CD14-positive monocyte (primary cell): ENCODE measurements around the gene ITGAV. TPM values are rescaled to one million over a fixed set of nuclear protein-coding genes. Genes with fewer than 3 reads are reported as not detected.

ENCODE experiments used
- DNase-seq, 3 donors: peaks; one replicate each; pipeline ENCODE4 v3.0.0-alpha.2; 2011 to 2022
- H2AFZ ChIP-seq: 2 replicates; pipeline ENCODE4 v1.6.0; 2012; ENCODE audit warnings: mild to moderate bottlenecking, low read depth, low read length, inconsistent platforms; ENCODE audit not compliant: insufficient read depth, poor library complexity, severe bottlenecking
- H3K27ac ChIP-seq, 2 donors: 1 replicate in 1 of 2; 2 replicates in 1 of 2; pipeline ENCODE4 v1.5.1; 2012 to 2013; ENCODE audit warnings: low read length in 2 of 2, control low read depth in 1 of 2, inconsistent platforms in 1 of 2, low read depth in 1 of 2, mild to moderate bottlenecking in 1 of 2
- H3K27me3 ChIP-seq, 2 donors: one replicate each; pipeline versions ENCODE4 v1.6.0 to v1.6.1; 2011 to 2013; ENCODE audit warnings: low read length in 2 of 2; ENCODE audit not compliant: control insufficient read depth in 2 of 2, insufficient read depth in 2 of 2
- H3K36me3 ChIP-seq, 2 donors: replicated peaks in 1 of 2; 1 replicate in 1 of 2; 2 replicates in 1 of 2; pipeline versions ENCODE4 v1.5.1 to v1.6.1; 2012 to 2013; ENCODE audit warnings: low read length in 2 of 2, control low read depth in 1 of 2, inconsistent platforms in 1 of 2, mild to moderate bottlenecking in 1 of 2; ENCODE audit not compliant: insufficient read depth in 2 of 2, control insufficient read depth in 1 of 2
- H3K4me1 ChIP-seq, 2 donors: 1 replicate in 1 of 2; 2 replicates in 1 of 2; pipeline versions ENCODE4 v1.5.1 to v1.6.1; 2012 to 2013; ENCODE audit warnings: low read length in 2 of 2, control low read depth in 1 of 2, inconsistent platforms in 1 of 2, mild to moderate bottlenecking in 1 of 2, moderate library complexity in 1 of 2; ENCODE audit not compliant: insufficient read depth in 2 of 2, control insufficient read depth in 1 of 2
- H3K4me2 ChIP-seq: replicated peaks from 2 replicates; pipeline ENCODE3; 2012; ENCODE audit warnings: low read length, moderate library complexity, mild to moderate bottlenecking; ENCODE audit not compliant: poor library complexity, severe bottlenecking; ENCODE audit errors: extremely low read depth
- H3K4me3 ChIP-seq, 3 experiments: fragments of 200-600 bp in 1 of 3; sonication (generic) in 1 of 3; replicated peaks in 1 of 3; 1 replicate in 2 of 3; 2 replicates in 1 of 3; pipeline ENCODE4 v1.5.1; 2011 to 2013; ENCODE audit warnings: low read length in 3 of 3, mild to moderate bottlenecking in 3 of 3, control low read depth in 2 of 3, low read depth in 2 of 3, inconsistent platforms in 1 of 3, moderate library complexity in 1 of 3
- H3K79me2 ChIP-seq: 2 replicates; pipeline ENCODE4 v1.6.0; 2012; ENCODE audit warnings: mild to moderate bottlenecking, control low read depth, inconsistent platforms, low read length, moderate library complexity; ENCODE audit not compliant: insufficient read depth
- H3K9ac ChIP-seq: 2 replicates; pipeline ENCODE4 v1.6.0; 2017; ENCODE audit warnings: low read length, mild to moderate bottlenecking; ENCODE audit not compliant: insufficient read depth, poor library complexity, severe bottlenecking
- H3K9me3 ChIP-seq, 2 donors: replicated peaks in 1 of 2; 1 replicate in 1 of 2; 2 replicates in 1 of 2; pipeline versions ENCODE4 v1.5.1 to v1.6.1; 2012 to 2013; ENCODE audit warnings: low read length in 2 of 2, control low read depth in 1 of 2; ENCODE audit not compliant: control insufficient read depth in 1 of 2, insufficient read depth in 1 of 2
- H4K20me1 ChIP-seq: 2 replicates; pipeline ENCODE4 v1.6.0; 2012; ENCODE audit warnings: mild to moderate bottlenecking, low read length, control low read depth, moderate library complexity; ENCODE audit not compliant: insufficient read depth
- H3K27ac Mint-ChIP-seq, 7 donors: one replicate each; pipeline ENCODE4 v1.8.0; 2020; ENCODE audit warnings: mild to moderate bottlenecking in 7 of 7, mixed read lengths in 7 of 7, moderate library complexity in 6 of 7, inconsistent platforms in 2 of 7
- H3K27me3 Mint-ChIP-seq, 3 donors: one replicate each; pipeline ENCODE4 v1.8.0; 2021 to 2022; ENCODE audit warnings: low read depth in 3 of 3, mild to moderate bottlenecking in 3 of 3, mixed read lengths in 3 of 3, moderate library complexity in 3 of 3, inconsistent platforms in 1 of 3
- H3K36me3 Mint-ChIP-seq, 2 donors: one replicate each; pipeline ENCODE4 v1.8.0; 2020; ENCODE audit warnings: mixed read lengths in 2 of 2, inconsistent platforms in 1 of 2, mild to moderate bottlenecking in 1 of 2
- H3K4me1 Mint-ChIP-seq: one replicate; pipeline ENCODE4 v1.8.0; 2020; ENCODE audit warnings: mild to moderate bottlenecking, mixed read lengths
- H3K4me3 Mint-ChIP-seq, 2 donors: one replicate each; pipeline ENCODE4 v1.8.0; 2020; ENCODE audit warnings: mild to moderate bottlenecking in 2 of 2, mixed read lengths in 2 of 2, moderate library complexity in 1 of 2
- H3K9me3 Mint-ChIP-seq, 7 donors: one replicate each; pipeline ENCODE4 v1.8.0; 2020 to 2022; ENCODE audit warnings: mixed read lengths in 7 of 7, mild to moderate bottlenecking in 6 of 7, moderate library complexity in 6 of 7, inconsistent platforms in 2 of 7
- CTCF ChIP-seq: fragments of 200-600 bp; IDR thresholded peaks from one replicate; pipeline ENCODE4 v1.8.0; 2022; ENCODE audit warnings: antibody characterized with exemption, mild to moderate bottlenecking
- WGBS: methylation state at CpG from one replicate; pipeline ENCODE4 v1.1.5; 2013; ENCODE audit warnings: missing lambda C conversion rate; ENCODE audit not compliant: insufficient coverage; 5-methylcytosine and 5-hydroxymethylcytosine counted together
- intact Hi-C, 2 donors: fragments of 100-400 bp; cut with micrococcal nuclease; formaldehyde crosslinking; loops; one replicate each; pipeline versions ENCODE4 v1.15.0 to v1.15.1; 2023
- polyA plus RNA-seq, 3 donors: library from polyadenylated mRNA; depleted of rRNA in 1 of 3; unstranded in 2 of 3; stranded (reverse) in 1 of 3; fragments of 300-500 nt in 2 of 3; fragments of >200 nt in 1 of 3; fragmentation: Illumina TruSeq in 2 of 3; gene quantifications; 1 replicate in 2 of 3; 2 replicates in 1 of 3; pipeline ENCODE4 v1.2.3, GENCODE V29; 2012 to 2021

Gene ITGAV
- polyA plus RNA-seq, 3 donors: 4.9 to 8.2 (median 6.0) TPM

GRCh38 chr2:186687807-186688211 is 98.0 kb downstream of the ITGAV start:
- H3K27me3 ChIP-seq: no peaks in the 10 kb centered on the region
- H2AFZ ChIP-seq: no peak overlapping the region
- Mint-ChIP-seq H3K4me1 (no peaks in the 10 kb centered on the region), H3K27me3 (peaks cover 2 to 4% (median 3%) of the 10 kb centered on the region in 3 donors), H3K4me3 (no peak overlapping the region), H3K9me3 (peaks cover 5 to 32% (median 28%) of the 10 kb centered on the region in 7 donors), H3K27ac (no peak overlapping the region), H3K36me3 (no peaks in the 10 kb centered on the region)
- no peak for TF ChIP-seq CTCF
- no peak overlapping the region for H3K4me3 ChIP-seq
- no peaks in the 10 kb centered on the region for H3K79me2 ChIP-seq
- no peaks in the 10 kb centered on the region for H3K4me1 ChIP-seq
- intact Hi-C loops: no loop called here
- no peak for DNase-seq
- H3K36me3 ChIP-seq: no peaks in the 10 kb centered on the region
- peaks cover 3 to 29% of the 10 kb centered on the region in 2 donors for H3K9me3 ChIP-seq
- H3K27ac ChIP-seq: no peak overlapping the region
- H4K20me1 ChIP-seq: no peaks in the 10 kb centered on the region
- WGBS: 0% methylated on average over 1 of the region's 2 CpGs
- no peak overlapping the region for H3K4me2 ChIP-seq
- H3K9ac ChIP-seq: no peak overlapping the region

GRCh38 chr2:186688813-186689212 is 99.0 kb downstream of the ITGAV start:
- Histone ChIP-seq H4K20me1 (no peaks in the 10 kb centered on the region), H3K4me2 (no peak overlapping the region), H3K9ac (no peak overlapping the region), H3K4me1 (peaks cover 3 to 5% of the 10 kb centered on the region in 2 donors), H3K27me3 (peaks cover 2 to 6% of the 10 kb centered on the region in 2 donors), H3K4me3 (no peak overlapping the region), H3K27ac (no peak overlapping the region), H2AFZ (no peak overlapping the region), H3K36me3 (no peaks in the 10 kb centered on the region), H3K9me3 (peaks cover 3 to 29% of the 10 kb centered on the region in 2 donors), H3K79me2 (no peaks in the 10 kb centered on the region)
- intact Hi-C loops: no loop called here
- Mint-ChIP-seq H3K36me3 (no peaks in the 10 kb centered on the region), H3K4me1 (peaks cover 2% of the 10 kb centered on the region), H3K27me3 (peaks cover 6 to 9% (median 8%) of the 10 kb centered on the region in 3 donors), H3K27ac (no peak overlapping the region), H3K9me3 (peaks cover 5 to 32% (median 26%) of the 10 kb centered on the region in 7 donors), H3K4me3 (no peak overlapping the region)
- no peak for TF ChIP-seq CTCF
- no peak for DNase-seq
- no CpG with 5 or more reads among the region's 3 CpGs for WGBS
